Muscle of arm (tissue), 12 donors: ENCODE data around the gene PDZRN4. TPM values are rescaled to one million over a fixed set of nuclear protein-coding genes. Genes with fewer than 3 reads are reported as not detected.
"Not testable (repeated sequence)": the region's sequence is repeated elsewhere in the genome, so short reads cannot be mapped to it uniquely, and the experiment has no call there.

Source experiments
- DNase-seq: peaks from one replicate; pipeline ENCODE4 v3.0.0-alpha.2; 2013
- polyA plus RNA-seq, 12 donors: library from polyadenylated mRNA; unstranded; fragments of 120-200 nt; gene quantifications; one replicate each; pipeline ENCODE4 v1.2.1, GENCODE V29; 2013; ENCODE audit not compliant: insufficient read length in 12 of 12

The PDZRN4 gene
- polyA plus RNA-seq, 12 donors = 1.1 to 5.2 (median 2.7) TPM; not detected in 2

GRCh38 chr12:41556176-41556575, 368.1 kb downstream of the PDZRN4 start:
- DNase-seq = no peak

GRCh38 chr12:41557344-41557743, 369.2 kb downstream of the PDZRN4 start:
- no peak for DNase-seq

DNA sequence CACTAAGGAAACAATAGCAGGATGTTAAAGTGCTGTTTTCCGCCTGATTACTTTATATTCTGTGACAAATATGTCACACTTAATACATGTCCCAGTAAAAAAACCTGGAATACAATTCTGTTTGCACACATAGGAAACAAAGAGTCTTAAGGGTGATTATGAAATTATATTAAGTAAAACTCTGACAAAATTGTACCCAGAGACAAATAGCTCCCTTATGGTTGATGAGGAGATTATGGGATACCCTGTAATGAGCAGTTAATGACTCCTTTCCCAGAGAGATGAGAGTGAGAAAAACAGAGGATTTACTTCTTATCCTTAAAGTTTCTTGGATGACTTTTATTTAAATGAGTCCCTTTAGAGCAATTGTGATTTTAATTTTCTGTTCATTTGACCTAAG, 370.6 kb downstream of the PDZRN4 start:
- DNase-seq = no peak

DNA sequence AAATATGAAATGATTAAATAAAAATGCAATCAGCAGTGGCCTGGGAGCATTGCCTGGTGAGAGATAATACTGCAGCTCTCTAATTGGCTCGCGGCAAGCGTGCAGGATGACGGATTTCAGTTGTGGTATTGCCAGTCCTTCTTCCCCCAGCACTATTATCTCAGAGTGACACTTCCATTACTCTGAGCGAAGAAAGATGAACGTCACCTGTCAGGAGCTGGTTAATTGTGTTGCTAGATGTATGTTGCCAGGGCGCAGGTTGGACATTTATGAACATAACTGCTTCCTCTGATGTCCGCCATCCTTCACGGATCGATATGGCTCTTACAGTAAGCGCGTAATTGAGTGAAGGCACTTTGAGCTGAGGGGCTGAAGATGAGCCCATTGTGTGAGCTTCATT, 374.9 kb downstream of the PDZRN4 start:
- no peak for DNase-seq

GRCh38 chr12:41564816-41565215, 376.7 kb downstream of the PDZRN4 start:
- no peak for DNase-seq

DNA sequence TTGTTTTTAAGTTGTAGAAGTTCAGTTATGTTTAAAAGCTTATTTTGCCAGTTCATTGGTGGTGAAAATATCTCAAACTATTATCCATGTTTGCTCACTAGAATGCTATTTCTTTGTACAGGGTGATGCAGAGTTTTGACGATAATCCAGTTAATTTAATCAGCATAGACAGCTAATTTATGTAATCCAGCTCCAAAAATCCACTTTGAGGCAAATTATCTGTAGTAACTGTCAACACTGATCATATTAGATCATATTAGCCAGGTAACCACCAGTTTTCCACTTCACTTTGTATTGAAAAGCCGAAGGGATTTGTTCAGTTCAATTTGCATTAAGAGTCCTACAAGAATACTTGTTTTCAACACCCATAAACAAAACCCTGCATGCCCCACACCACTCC, 378.6 kb downstream of the PDZRN4 start:
- DNase-seq = no peak

- DNase-seq = no peak
Measured at GRCh38 chr12:41573445-41573844, 385.3 kb downstream of the PDZRN4 start.

DNA sequence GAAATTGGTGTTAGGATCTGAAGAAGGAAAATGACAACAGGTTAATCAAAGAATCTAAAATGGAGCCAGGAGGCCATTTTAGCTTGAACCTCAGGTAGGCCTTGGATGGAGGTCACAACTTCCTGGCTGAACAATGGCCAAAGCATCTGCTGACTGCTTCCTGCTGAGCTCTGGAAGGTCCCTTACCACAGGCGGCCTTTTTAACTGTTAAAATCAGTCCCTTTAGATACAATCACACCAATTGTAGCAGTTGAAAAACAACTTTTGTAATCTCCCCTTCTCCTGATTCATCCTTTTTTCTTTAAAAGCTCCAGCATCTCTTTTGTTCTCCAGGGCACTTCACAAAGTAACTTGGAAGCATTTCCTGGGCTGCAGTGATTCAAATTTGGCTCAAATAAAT, 388.8 kb downstream of the PDZRN4 start:
- DNase-seq = no peak

DNA sequence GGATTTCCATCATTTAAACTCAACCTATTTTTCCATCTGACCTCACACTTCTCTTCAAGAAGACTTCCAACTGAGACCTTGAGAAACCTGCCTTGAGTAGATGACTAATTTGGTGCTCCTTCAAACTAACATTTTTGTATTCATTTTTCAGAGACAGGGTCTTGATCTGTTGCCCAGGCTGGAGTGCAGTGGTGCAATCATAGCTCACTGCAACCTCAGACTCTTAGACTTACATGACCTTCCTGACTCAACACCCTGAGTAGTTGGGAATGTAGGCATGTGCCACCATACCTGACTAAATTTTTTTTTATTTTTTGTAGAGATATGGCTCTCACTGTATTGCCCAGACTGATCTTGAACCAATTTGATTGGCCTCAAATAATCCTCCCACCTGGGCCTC, 389.9 kb downstream of the PDZRN4 start:
- no peak for DNase-seq

- no peak for DNase-seq
Measured at GRCh38 chr12:41585784-41586183, 397.7 kb downstream of the PDZRN4 start.

GRCh38 chr12:41587574-41587973, 399.5 kb downstream of the PDZRN4 start:
- no peak for DNase-seq

DNA sequence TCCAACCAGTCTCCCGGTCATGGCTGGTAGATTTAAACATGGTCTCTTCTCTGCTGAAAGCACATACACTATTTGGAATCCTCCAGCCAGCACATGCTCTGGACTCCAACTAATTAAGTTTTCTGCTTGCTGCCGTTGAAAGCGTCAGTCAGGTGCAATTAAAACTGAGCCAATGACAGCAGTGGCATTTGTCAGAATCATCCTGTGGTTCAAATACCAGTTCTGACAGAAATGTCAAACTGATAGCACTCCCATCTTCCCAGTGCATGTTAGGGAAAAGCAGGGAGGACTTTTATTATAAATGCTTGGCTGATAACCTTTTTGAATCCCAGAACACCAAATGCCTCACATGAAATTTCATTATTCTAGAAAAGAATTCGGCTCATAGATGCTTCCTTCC, 401.8 kb downstream of the PDZRN4 start:
- DNase-seq = no peak

DNA sequence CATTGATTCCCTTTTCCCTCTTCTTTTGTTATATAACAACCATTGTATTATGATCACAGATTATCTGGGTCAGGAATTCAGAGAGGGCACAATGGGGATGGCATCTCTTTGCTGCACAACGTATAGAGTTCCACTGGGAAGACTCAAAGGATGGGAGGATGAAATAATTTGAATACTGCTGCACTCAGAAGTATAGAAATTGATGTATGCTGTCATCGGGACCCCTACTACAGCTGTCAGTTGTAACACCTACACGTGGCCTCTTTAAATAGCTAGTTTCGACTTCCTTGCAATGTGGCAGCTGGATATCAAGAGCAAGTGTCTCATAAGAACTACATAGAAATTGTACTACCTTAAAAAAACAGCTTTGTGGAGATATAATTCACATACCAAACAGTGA, 408.1 kb downstream of the PDZRN4 start:
- DNase-seq = no peak

GRCh38 chr12:41604830-41605229, 416.7 kb downstream of the PDZRN4 start:
- DNase-seq = no peak

GRCh38 chr12:41605545-41606305, 417.6 kb downstream of the PDZRN4 start:
- DNase-seq = no peak

DNA sequence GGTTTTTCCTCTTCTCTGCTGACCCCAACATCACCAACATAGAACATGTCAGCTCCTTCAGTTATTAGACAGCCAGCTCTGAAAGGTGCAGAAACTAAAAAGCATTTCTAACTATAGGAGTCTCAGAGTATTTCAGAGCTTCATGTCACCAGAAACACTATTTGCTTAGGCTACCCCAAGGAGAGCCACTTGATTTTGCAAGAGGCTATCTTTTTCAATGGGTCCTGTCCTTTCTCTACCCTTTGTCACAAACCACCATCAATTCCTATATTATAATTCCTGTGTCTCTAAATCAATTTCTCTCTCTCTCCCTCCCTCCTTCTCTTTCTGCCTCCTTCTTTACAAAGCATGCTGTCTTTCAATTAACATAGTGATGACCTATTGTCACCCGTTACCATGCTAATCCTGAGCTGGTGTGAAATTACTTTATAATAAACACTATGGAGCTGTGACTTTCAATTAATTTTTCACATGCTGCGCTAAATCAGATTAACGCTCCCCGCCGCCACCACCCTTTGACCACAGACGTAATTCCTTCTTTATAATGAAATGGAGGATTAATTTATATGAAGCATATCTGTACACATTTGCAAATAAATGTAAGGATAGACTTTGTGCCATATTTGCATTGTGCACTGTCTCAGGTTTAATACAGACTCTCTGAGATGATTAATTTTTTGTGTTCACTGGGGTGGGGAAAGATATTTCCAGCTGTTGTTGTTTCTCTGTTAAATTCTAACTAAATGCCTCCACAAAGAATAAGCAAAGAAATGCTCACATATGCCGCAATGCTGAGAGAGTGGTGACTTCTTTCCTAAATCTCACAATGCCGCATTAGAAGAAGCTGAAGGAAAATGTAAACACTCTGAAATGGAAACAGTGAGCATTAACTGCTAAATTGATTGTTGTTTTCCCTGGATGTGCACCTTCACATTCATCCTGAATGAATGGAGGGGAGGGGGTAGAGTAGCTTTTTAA, 418.6 kb downstream of the PDZRN4 start:
- no peak for DNase-seq

DNA sequence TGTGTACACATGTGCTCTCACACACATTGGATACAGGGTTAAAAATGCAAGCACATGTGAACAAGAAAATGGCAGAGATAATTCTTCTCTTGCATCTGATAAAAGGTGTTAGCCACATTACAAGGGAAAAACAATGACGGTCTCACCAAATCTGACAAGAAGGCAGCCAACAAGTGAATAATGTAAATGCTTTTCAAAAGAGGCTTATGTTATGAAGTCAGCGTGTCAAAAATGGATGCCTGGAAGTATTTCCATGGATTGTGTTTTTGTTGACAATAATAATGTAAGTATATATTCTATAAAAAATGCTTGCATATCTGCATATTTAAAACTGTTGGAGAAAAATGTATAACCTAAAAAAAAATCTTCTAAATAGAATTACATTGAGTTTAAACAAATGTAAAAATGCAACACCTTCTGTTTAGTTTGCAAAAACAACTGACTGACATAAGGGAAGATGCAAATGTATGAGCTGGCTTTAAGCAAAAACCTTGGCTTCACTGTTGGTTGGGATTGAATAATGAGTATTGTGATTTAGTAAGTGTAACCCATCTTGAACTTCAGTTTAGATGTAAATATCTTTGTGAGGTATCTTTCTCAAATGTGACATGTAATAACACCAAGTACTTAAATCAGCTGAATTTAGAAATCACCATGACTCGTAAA, 424.9 kb downstream of the PDZRN4 start:
- DNase-seq = no peak

DNA sequence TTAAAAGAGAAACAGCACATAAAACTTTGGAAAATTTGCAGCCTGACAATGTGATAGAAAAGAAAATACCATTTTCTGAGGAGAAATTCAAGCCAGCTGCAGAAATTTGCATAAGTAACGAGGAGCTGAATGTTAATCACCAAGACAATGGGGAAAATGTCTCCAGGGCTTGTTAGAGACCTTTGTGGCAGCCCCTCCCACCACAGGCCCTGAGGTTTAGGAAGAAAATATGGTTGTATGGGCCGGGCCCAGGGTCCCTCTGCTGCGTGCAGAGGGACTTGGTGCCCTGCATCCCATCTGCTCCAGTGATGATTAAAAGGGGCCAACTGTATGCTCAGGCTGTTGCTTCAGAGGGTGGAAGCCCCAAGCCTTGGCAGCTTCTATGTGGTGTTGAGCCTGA, 427.1 kb downstream of the PDZRN4 start:
- DNase-seq = not testable (repeated sequence)

DNA sequence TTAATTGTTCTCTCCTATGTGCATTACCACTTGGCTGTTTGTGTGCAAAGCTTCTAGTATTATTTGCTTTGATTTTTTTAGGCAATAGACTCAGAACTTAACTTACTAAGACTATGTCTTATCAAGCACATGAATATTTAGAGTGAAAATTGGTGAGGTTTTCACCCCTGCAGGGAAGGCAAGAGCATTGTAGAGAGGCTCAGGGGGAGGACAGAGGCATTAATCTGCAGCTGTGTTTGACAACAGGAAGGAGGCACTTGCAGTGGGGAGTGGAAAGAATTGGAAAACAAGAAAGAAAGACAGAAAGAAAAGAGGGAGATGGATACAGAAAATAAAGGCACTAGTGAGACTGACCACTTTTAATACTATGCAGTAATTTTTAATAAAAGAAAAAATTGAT, 431.6 kb downstream of the PDZRN4 start:
- no peak for DNase-seq

DNA sequence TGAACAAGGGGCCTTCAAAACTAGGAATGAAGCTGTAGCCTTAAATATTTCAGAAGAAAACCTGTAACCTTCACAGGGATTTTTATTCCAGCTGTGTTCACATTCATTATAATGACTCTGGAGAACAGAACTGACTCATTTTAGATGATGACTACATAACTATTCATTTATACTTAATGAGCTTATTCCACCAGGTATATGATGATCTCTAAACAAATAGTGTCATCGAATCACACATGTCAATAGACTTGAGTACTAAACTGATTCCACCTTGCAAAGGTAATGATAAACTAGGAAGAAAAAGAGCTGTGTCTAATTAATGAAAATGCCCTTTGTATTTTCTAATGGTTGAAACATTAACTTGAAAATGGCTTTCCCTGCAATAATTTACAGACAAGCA, 433.2 kb downstream of the PDZRN4 start:
- DNase-seq = no peak
